GM18519 (cell line): ENCODE measurements around the gene PJVK.
"Not testable (repeated sequence)": the region's sequence is repeated elsewhere in the genome, so short reads cannot be mapped to it uniquely, and the experiment has no call there.

Source experiments
- ATAC-seq: cut with Tn5 transposase; IDR thresholded peaks from one replicate; pipeline ENCODE4 v1.9.1; 2021; ENCODE audit warnings: mild to moderate bottlenecking, moderate library complexity; ENCODE audit not compliant: unreplicated experiment, low FRiP score

The PJVK gene, protein sequence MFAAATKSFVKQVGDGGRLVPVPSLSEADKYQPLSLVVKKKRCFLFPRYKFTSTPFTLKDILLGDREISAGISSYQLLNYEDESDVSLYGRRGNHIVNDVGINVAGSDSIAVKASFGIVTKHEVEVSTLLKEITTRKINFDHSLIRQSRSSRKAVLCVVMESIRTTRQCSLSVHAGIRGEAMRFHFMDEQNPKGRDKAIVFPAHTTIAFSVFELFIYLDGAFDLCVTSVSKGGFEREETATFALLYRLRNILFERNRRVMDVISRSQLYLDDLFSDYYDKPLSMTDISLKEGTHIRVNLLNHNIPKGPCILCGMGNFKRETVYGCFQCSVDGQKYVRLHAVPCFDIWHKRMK

DNA sequence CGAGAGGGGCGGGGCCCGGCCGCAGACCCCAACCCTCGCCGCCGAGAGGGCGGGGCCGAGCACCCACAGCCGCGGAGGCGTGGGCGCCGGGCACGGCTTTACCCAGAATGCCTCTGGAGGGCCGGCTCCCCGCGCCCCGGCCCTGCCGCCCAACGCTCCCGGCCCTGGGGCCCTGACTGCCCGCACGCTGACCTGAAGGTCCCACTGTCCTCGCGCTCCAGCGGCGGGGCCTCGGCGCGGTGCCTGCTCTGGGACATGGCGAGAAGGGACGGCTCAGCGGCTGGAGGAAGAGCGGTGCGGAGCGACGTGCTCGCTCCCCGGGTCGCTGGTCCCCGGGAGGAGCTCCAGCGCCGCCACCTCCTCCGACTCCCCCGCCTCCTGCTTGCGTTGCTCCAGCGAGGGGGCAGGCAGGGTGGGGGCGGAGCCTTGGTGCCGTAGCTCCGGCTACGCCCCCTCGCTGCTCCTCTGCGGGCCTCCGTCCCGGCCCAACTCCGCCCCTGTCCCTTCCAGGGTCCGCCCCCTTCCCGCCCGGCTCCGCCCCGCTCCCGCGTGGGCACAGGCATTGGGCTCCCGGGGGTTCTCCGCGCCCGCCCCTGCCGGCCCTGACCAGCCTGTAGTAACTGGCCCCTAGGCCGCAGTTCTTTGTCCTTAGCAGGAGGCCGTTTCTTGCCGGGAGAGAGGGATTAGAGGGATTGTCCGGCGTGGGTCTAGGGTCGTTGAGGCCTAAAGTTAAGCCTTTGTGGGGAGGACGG is at the start of gene PJVK, which contains the start of gene PRKRA:
TSS of gene PJVK (plus strand) at position 605 of the 752 bp plus-strand sequence. CDS start 2,032 bp downstream, outside the sequence.
TSS of gene PRKRA (minus strand) at position 402 of the 752 bp plus-strand sequence. CDS start at position 257, 145 bp downstream.
- peak; percentile 72 for ATAC-seq

DNA sequence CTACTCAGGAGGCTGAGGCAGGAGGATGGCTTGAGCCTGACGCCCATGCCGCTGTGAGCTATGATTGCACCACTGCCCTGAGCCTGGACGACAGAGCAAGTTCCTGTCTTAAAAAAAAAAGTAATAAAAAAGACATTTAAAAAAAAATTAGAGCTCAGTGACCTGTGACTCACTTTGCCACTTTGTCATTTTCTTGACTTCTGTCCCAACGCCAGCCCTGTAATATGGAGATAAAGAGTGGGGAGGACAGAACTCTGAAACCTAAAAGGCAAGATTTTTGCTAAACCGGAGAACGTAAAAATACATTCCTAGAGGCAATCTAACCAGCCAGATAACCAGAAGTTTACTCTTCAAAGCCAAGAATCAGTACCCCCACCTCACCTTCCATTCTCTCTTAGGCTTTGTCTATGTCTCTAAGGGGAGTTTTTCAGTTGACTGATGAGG is 49.2 kb upstream of the PJVK start:
- no peak for ATAC-seq

DNA sequence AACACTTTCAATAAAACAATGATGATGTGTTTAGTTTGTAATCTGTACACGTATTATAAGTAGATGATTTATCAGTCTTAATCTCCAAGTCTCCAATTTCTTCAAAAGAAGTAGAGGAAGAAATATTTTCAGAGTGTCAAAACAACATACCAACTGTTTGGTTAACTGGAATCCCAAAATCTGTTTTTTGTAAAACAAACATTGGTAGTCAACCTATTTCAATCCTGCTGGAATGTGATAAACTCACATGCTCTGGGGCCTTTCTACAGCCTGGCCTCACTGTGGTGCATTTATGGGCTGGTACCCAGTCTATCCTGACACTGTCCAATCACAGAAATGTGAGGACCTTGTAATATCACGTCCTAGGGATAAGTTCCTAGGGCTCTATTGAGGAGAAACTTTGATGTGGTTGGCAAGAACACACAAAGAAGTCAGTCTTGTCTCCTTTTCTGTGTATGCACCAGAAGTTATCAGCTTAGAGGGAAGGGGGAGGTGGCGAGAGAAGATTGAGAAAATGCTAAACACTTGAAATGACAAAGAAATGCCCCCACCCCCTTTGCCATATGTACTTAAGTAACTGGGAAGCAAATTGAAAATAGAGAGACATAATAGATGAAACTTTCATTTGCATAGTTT is 47.4 kb upstream of the PJVK start:
- peak; percentile 15 for ATAC-seq

DNA sequence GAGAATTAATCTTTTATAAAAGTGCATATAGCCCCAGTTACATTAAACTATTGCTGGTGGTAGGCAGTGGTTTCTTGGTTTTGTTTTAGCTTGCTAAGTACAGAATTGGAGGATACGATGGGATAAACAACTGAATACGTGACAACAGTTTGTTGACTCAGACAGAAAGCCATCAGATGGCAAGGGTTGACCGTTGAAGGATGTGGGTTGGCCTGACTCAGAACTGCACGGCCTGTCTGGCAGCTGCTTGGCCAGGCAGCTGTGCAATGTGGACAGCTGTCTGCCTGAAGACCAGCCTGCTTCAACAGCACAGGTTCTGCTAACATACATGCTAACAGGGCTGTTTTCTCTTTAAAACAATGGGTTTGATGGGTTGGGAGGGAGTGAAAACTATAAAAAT is 46.8 kb upstream of the PJVK start:
- peak; percentile 99 for ATAC-seq

DNA sequence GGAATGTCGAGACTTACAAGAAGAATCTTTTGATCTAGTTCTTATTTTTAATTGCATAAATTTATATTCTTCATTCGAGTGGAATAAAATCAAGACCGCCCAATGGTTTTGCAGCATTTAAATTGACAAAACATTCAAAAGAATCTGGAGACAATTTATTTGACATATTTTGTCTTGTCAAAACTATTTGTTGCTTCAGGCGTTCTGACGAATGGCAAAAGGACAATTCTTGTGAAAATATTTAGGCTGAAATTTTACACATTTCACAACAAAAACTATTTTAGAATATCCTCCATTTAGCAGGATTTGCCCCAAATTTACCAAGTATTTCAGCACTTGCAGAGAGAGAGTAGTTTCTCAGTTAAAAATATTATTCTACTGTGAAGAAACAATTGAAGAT is 41.9 kb upstream of the PJVK start:
- no peak for ATAC-seq

DNA sequence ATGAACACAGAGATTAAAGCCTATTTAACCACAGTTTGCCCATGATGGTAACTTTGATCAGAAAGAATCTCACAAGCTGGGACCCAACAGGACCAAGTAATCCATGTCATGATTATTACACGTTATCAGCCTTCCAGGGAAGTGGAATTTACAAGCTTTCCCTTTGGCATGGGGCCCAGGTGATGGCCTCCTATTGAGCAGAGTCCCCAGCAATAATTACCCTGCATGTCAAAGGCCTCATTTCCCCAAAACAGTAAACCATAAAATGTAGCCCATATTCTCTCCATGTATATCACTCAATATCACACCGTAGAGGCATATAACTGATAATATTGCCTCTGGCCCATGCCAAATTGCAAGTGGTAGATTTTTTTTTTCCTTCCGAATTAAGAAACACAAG is 39.1 kb upstream of the PJVK start:
- no peak for ATAC-seq

DNA sequence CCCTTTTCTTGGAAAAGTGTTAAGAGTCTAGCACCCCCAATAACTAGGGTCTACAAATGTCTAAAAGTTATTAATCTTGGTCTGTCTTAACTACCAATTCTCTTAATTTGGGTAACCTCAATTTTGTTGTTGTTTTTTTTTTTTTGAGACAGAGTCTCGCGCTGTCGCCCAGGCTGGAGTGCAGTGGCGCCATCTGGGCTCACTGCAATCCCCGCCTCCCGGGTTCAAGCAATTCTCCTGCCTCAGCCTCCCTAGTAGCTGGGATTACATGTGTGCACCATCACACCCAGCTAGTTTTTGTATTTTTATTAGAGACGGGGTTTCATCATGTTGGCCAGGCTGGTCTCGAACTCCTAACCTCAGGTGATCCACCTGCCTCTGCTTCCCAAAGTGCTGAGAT is 38.7 kb upstream of the PJVK start:
- not testable (repeated sequence) for ATAC-seq

DNA sequence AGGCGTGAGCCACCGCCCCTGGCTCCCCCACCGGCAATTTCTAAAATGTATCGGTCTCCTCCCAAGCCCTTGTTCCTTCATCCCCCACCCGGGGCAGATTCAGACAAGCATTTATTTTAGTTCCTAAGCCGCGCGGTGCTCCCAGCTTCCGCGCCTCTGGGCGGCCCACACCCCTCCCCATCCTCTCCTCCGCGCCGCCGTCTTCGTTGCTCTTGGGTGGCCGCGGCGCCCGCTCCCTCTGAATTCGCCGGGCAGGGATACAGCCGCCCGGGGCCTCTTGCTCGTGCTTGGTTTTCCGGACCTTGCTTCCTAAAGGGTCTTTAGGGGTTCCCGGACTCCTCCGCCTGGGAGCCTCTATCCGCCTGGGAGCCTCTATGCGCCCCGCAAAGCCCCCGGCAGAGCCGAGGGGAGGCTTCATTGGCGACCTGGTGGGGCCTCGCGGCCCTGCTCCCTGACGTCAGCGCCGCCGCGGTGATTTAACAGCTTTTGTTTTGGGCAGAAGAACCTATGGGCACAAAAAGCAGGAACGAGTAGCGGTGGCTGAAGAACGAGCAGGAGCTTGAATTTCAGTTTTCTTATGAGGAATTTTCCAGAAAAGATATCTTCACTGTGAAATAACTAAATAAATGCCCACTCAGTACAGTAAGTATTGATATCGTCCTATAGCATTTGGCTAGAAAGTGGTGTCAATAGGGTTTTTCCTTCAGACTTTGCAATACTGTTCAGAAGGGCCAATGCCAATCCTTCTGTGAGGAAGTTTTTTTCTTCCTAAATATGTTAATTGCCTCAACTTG is 37.5 kb upstream of the PJVK start:
- peak; percentile 71 for ATAC-seq

DNA sequence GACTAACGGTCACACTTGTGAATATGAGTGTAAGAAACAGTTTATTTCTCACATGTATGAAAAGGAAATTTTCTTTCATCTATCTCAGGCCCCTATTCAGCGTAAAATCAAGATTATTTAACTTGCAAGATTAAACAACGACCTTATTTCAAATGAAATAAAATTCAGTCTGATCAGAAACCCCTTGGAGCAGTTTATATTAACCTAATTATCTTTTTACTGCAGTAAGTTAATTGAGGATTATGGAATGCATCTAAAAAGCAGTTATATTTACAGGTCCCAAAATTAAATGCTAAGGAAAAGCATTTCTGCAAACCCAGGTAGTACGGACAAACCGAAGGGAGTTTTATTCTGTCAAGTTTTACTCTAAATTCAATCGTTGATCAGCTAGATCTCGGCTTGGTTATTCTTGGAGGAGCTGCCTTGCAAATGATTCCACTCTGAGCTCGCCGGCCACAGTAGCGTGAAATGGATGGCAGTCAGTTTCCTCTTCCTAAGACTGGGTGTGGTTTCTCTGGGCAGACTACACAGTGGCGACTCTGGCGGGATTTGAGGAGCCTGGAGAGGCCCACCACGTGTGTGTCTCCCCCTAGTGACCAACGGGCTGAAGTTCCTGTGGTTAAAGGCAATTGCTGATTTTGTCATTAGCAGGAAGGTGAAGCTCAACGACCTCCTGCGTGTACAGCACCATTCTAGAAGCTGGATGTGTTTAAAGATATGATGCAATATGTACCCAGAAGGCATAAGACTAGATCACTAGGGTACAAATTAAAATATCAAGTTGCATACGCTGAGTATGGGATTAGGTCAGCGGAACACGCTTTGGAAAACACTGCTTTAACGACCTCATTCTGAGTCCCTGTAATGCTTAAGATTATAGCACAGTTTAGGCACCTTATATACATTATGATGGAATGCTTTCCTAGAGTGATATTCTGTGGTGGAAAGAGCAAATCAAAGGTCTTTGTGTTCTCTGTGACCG is 36.6 kb upstream of the PJVK start:
- peak; percentile 71 for ATAC-seq

DNA sequence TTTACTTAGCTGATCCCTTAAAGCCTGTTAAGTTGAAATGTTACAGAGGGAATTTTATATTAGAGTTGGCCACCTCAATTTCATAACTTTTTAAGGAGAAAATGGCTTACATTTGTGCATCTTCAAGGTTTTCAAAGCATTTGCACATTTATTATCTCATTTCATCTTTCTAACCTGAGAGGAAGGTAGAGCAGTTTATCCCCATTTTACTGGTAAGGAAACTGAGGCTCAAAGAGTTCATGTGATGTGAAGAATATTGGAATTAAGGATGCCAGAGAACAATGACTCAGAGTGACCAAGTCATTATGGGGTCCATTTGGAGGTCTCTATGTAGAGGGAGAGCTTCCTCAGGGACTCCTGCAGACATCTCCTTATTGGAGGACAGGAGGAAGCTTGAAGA is 35.2 kb upstream of the PJVK start:
- no peak for ATAC-seq

DNA sequence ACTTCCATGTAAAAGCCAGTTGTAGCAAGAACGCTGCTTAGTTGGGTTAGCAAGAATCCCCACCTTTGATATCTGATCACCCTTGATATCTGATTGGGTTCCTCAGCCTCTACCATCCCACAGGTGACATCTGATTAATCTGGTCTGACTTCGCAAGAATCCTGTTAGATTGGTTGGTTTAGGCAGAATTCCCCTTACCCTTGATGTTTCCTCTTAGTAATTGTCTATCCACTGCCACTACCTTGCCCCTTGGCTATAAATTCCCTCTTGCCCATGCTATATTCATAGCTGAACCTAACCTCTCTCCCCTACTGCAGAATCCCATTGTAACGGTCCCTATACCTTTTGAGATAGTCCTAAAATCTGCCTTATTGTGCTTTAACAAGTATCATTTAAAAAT is 33.3 kb upstream of the PJVK start:
- no peak for ATAC-seq

DNA sequence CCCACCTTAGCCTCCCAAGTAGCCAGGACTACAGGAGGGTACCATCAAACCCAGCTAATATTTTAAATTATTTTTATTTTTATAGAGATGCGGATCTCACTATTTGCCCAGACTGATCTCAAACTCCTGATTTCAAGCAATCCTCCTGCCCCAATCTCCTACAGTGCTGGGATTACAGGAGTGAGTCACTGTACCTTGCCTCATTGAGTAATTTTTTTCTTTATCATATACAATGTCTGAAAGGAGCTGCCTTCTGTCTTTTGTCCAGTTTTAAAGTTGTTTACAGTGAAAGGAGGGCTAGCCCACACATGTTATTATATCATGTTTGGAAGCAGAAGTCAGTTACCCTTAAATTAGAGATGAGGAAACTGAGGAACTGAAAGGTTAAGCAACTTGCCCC is 32.8 kb upstream of the PJVK start:
- no peak for ATAC-seq

DNA sequence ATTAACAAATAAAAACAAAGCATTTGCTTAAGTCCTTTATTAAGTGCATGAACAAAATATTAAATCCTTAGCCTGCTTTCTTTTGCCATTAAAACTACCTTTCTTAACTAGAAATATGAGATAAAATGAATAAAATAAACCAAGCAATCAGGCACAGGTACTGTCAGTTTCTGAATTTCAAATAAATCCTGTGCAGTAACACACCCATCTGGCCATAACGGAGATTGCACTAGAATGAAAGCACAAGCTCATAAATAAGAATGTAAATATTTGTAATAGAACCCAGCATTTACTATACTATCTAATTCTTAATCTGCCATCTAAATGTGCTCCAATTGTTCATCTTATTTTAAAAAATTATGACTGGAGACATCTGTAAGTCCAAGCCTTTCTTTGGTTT is 32.1 kb upstream of the PJVK start:
- no peak for ATAC-seq

DNA sequence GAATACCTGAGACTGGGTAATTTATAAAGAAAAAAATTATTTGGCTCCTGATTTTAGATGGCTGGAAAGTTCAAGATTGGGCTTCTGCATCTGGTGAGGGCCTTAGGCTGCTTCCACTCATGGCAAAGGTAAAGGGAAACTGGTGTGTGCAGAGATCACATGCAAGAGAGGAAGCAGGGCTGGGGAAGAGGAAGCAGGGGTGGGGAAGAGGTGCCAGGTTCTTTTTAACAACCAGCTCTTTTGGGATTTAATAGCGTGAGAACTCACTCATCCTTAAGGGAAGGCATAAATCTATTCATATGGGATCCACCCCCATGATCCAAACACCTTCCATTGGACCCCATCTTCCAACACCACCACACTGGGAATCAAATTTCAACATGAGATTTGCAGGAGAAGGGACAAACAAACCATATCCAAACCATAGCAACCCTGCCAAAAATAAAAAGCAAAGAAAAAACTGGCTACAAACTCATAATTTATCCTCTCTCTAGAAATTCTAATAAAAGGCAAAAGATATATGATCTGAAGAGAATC is 30.6 kb upstream of the PJVK start:
- no peak for ATAC-seq

DNA sequence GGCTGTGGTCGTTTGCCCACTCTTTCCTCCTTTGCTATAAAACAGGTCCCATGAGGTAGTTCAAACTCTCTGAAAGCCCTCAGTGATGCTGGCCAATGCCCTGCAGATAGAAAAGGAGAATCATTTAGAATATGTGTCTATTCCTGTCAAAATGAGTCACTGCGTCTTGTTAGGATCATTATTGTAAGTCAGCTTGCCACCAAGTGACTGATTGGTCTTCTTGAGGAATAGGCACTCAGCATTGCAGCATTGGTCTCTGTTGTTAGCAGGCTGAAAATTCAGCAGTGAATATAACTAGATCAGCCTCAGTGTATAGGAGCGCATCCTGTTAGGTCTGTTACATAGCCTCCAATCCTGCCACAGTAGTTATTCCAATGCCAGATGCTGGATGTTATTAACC is 29.1 kb upstream of the PJVK start:
- no peak for ATAC-seq

DNA sequence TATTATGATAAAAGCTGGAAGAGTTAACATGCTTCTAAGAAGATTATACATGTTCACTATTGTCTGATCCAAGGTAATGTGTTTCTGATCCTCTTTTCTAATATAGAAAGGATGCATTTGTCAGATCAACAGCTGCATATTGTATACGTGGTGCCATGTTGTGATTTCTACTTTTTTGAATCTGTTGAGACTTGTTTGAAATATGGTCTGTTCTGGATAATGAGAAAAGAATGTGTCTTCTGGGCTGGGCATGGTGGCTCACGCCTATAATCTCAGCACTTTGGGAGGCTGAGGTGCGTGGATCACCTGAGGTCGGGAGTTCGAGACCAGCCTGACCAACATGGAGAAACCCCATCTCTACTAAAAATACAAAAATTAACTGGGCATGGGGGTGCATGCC is 27.4 kb upstream of the PJVK start:
- ATAC-seq: not testable (repeated sequence)

DNA sequence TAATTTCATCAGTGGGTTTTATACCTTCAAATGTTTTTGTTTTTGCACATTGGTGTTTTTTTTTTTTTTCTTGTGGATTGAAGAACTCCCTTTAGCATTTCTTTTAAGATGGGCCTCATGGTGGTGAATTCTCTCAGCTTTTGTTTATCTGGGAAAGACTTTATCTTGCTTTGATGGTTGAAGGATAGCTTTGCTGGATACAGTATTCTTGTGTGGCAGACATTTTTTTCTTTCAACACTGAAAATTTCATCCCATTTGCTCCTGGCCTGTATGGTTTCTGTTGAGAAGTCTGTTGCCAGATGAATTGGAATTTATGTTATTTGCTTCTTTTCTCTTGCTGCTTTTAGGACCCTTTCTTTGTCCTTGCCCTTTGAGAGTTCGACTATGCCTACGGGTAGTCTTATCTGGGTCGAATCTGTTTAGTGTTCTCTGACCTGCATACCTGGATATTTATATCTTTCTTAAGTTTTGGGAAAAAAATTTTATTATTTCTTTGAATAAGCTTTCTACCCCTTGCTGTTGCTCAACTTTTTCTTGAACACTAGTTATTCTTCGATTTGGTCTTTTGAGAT is 25.8 kb upstream of the PJVK start:
- no peak for ATAC-seq

DNA sequence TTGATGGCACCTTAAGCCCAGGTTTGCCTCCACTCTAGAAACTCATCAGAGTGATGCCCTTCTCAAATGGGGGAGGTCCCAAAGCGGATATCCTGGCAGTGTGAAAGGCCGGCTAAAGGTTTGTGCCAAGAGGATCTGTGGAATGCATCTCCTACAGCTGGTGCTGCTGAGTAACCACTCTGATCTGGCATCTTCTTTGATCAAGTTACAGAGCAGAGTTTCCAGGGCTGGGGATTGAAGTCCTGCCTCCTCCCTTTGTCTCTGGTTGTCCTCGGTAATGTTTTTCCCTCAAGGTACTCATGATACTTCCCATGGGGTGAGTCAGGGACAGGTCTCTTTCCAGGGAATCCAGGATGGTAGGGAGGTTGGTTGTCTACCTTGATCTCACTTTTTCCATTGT is 24.8 kb upstream of the PJVK start:
- no peak for ATAC-seq

DNA sequence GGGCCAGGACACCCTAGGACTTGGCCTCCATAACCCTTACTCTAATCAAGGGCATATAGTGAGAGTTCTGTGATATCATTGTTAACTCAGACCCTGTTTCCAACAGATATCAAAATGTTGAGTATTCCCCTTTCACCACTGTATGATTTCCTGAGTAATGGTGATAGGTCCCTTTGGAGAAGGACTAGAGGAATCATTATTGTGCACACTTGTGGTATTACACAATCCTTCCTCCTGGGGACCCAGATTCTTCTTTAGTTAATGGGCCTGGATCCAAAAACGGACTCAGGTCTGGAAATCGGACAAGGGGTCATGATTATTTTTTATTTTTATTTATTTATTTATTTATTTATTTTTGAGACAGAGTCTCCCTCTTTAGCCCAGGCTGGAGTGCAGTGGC is 23.7 kb upstream of the PJVK start:
- no peak for ATAC-seq
